H1 (cell line): Measurements from ENCODE around the gene SLC27A1. TPM values are rescaled to one million over a fixed set of nuclear protein-coding genes. Genes with fewer than 3 reads are reported as not detected.
A peak's percentile ranks its signal among the peaks of the same experiment; 100 is the strongest.

Experiments
- CTCF ChIA-PET: fragments of 300-600 bp; sonication (Branson Sonifier 250); formaldehyde crosslinking; loops from one replicate; lab custom pipeline; 2021; ENCODE audit not compliant: partially characterized antibody; lab: Charles Lee
- POLR2A ChIA-PET: fragments of 300-600 bp; sonication (Branson Sonifier 250); formaldehyde crosslinking; loops from one replicate; lab custom pipeline; 2021; ENCODE audit warnings: inconsistent platforms; ENCODE audit not compliant: partially characterized antibody; lab: Charles Lee
- DNase-seq, 2 experiments: peaks; one replicate each; pipeline versions ENCODE4 v3.0.0 to v3.0.0-alpha.2; 2010 to 2022; ENCODE audit warnings: low spot score in 2 of 2, low read depth in 1 of 2, mixed read lengths in 1 of 2
- FAIRE-seq: peaks from 2 replicates; lab custom pipeline; 2011; peaks lifted over from hg19 to GRCh38; lab: Jason Lieb, UNC
- H2AFZ ChIP-seq: 2 replicates; pipeline ENCODE4 v1.8.1; 2012; ENCODE audit warnings: low read length, inconsistent platforms
- H2AK5ac ChIP-seq: 2 replicates; pipeline ENCODE4 v1.6.1; 2013; ENCODE audit warnings: low read depth, low read length
- H2BK120ac ChIP-seq: replicated peaks from 2 replicates; pipeline ENCODE3; 2013; ENCODE audit warnings: low read depth, low read length, inconsistent platforms
- H2BK12ac ChIP-seq: 2 replicates; pipeline ENCODE4 v1.6.1; 2013; ENCODE audit warnings: low read depth, low read length
- H2BK15ac ChIP-seq: 2 replicates; pipeline ENCODE4 v1.6.1; 2013; ENCODE audit warnings: low read length
- H2BK20ac ChIP-seq: 2 replicates; pipeline ENCODE4 v1.6.1; 2013; ENCODE audit warnings: low read length
- H2BK5ac ChIP-seq: 2 replicates; pipeline ENCODE4 v1.6.1; 2013; ENCODE audit warnings: low read depth, low read length
- H3K14ac ChIP-seq: 2 replicates; pipeline ENCODE4 v1.6.1; 2013; ENCODE audit warnings: inconsistent platforms; ENCODE audit not compliant: insufficient read length
- H3K18ac ChIP-seq: 2 replicates; pipeline ENCODE4 v1.6.1; 2013; ENCODE audit warnings: low read length; ENCODE audit errors: extremely low read depth
- H3K23ac ChIP-seq: 2 replicates; pipeline ENCODE4 v1.6.1; 2013; ENCODE audit warnings: inconsistent platforms; ENCODE audit not compliant: insufficient read length
- H3K23me2 ChIP-seq: 2 replicates; pipeline ENCODE4 v1.6.1; 2013; ENCODE audit warnings: low read depth, low read length
- H3K27ac ChIP-seq: 2 replicates; pipeline ENCODE4 v1.6.1; 2011; ENCODE audit warnings: low read depth, low read length, inconsistent platforms
- H3K27me3 ChIP-seq, 4 experiments: replicated peaks in 1 of 4; 1 replicate in 1 of 4; 2 replicates in 3 of 4; pipeline versions ENCODE4 v1.6.1 to v1.8.1; 2011 to 2013; ENCODE audit warnings: low read length in 3 of 4, mild to moderate bottlenecking in 3 of 4, inconsistent platforms in 2 of 4, mixed read lengths in 2 of 4, moderate library complexity in 1 of 4; ENCODE audit not compliant: control insufficient read depth in 3 of 4, insufficient read depth in 3 of 4; ENCODE audit errors: extremely low read depth in 1 of 4
- H3K36me3 ChIP-seq, 4 experiments: 2 replicates each; pipeline versions ENCODE4 v1.6.1 to v1.8.1; 2011 to 2013; ENCODE audit warnings: mild to moderate bottlenecking in 4 of 4, low read length in 3 of 4, moderate library complexity in 2 of 4, control low read depth in 1 of 4, inconsistent platforms in 1 of 4; ENCODE audit not compliant: insufficient read depth in 4 of 4, control insufficient read depth in 2 of 4
- H3K4ac ChIP-seq: replicated peaks from 2 replicates; pipeline ENCODE3; 2013; ENCODE audit warnings: low read length, low read depth, mixed read lengths, inconsistent platforms; ENCODE audit not compliant: insufficient read length
- H3K4me1 ChIP-seq, 4 experiments: replicated peaks in 1 of 4; 1 replicate in 1 of 4; 2 replicates in 3 of 4; pipeline versions ENCODE4 v1.6.1 to v1.8.1; 2011 to 2013; ENCODE audit warnings: low read length in 3 of 4, inconsistent platforms in 2 of 4, mixed read lengths in 1 of 4; ENCODE audit not compliant: insufficient read depth in 4 of 4, control insufficient read depth in 3 of 4
- H3K4me2 ChIP-seq, 2 experiments: 2 replicates each; pipeline versions ENCODE4 v1.6.1 to v1.8.1; 2011 to 2013; ENCODE audit warnings: low read depth in 2 of 2, low read length in 2 of 2, control low read depth in 1 of 2, inconsistent platforms in 1 of 2, mild to moderate bottlenecking in 1 of 2; ENCODE audit not compliant: insufficient read depth in 1 of 2
- H3K4me3 ChIP-seq, 4 experiments: fragments of 200-600, 300-600 bp in 1 of 4; sonication (generic), shearing (Covaris generic), sonication (Bioruptor Twin) in 1 of 4; 2 replicates each; pipeline versions ENCODE4 v1.5.1 to v1.8.1; 2011 to 2016; ENCODE audit warnings: low read length in 4 of 4, low read depth in 3 of 4, control low read depth in 2 of 4, inconsistent platforms in 2 of 4, mild to moderate bottlenecking in 2 of 4, mixed read lengths in 1 of 4, moderate library complexity in 1 of 4; ENCODE audit not compliant: insufficient read depth in 2 of 4; ENCODE audit errors: extremely low read depth in 1 of 4
- H3K56ac ChIP-seq: replicated peaks from 2 replicates; pipeline ENCODE3; 2013; ENCODE audit warnings: low read depth, mild to moderate bottlenecking, mixed read lengths, low read length, inconsistent platforms; ENCODE audit not compliant: insufficient read length
- H3K79me1 ChIP-seq: 2 replicates; pipeline ENCODE4 v1.6.1; 2013; ENCODE audit warnings: low read depth, low read length, control low read depth
- H3K79me2 ChIP-seq, 2 experiments: 2 replicates each; pipeline versions ENCODE4 v1.6.1 to v1.8.1; 2012 to 2013; ENCODE audit warnings: low read length in 2 of 2, mild to moderate bottlenecking in 2 of 2, inconsistent platforms in 1 of 2; ENCODE audit not compliant: insufficient read depth in 2 of 2, control insufficient read depth in 1 of 2
- H3K9ac ChIP-seq, 4 experiments: replicated peaks in 1 of 4; 1 replicate in 1 of 4; 2 replicates in 3 of 4; pipeline versions ENCODE4 v1.6.1 to v1.8.1; 2011 to 2013; ENCODE audit warnings: low read depth in 3 of 4, low read length in 3 of 4, control low read depth in 2 of 4, mild to moderate bottlenecking in 2 of 4, moderate library complexity in 2 of 4, inconsistent platforms in 1 of 4; ENCODE audit errors: extremely low read depth in 1 of 4
- H3K9me3 ChIP-seq, 2 experiments: 2 replicates each; pipeline versions ENCODE4 v1.6.1 to v1.8.1; 2012 to 2013; ENCODE audit warnings: mild to moderate bottlenecking in 2 of 2, moderate library complexity in 2 of 2, control low read depth in 1 of 2, inconsistent platforms in 1 of 2, low read depth in 1 of 2, low read length in 1 of 2, mixed read lengths in 1 of 2; ENCODE audit not compliant: insufficient read depth in 2 of 2
- H4K20me1 ChIP-seq, 2 experiments: replicated peaks in 1 of 2; 2 replicates each; pipeline versions ENCODE3 to v1.8.1; 2011 to 2013; ENCODE audit warnings: inconsistent platforms in 2 of 2, low read length in 2 of 2, mild to moderate bottlenecking in 1 of 2; ENCODE audit not compliant: insufficient read depth in 2 of 2, control insufficient read depth in 1 of 2
- H4K5ac ChIP-seq: 2 replicates; pipeline ENCODE4 v1.6.1; 2013; ENCODE audit warnings: low read length, low read depth, mixed read lengths, inconsistent platforms; ENCODE audit not compliant: insufficient read length
- H4K8ac ChIP-seq: 2 replicates; pipeline ENCODE4 v1.8.0; 2013; ENCODE audit warnings: mild to moderate bottlenecking, moderate library complexity, low read length, inconsistent platforms; ENCODE audit not compliant: insufficient read depth; ENCODE audit errors: extremely low read depth
- H4K91ac ChIP-seq: replicated peaks from 2 replicates; pipeline ENCODE3; 2013; ENCODE audit warnings: low read length, mixed read lengths, inconsistent platforms; ENCODE audit not compliant: insufficient read length
- EGR1 ChIP-seq: IDR thresholded peaks from 2 replicates; pipeline ENCODE4 v1.6.1; 2011; ENCODE audit warnings: low read depth, low read length, borderline replicate concordance
- HDAC6 ChIP-seq: IDR thresholded peaks from one replicate; pipeline ENCODE4 v1.7.1; 2012; ENCODE audit warnings: low read depth, mild to moderate bottlenecking, inconsistent platforms, low read length, moderate library complexity
- KDM1A ChIP-seq: fragments of 200-600, 300-600 bp; sonication (generic); IDR thresholded peaks from 2 replicates; pipeline ENCODE4 v1.7.1; 2016; ENCODE audit warnings: mild to moderate bottlenecking, low read length, borderline replicate concordance
- RFX5 ChIP-seq: IDR thresholded peaks from 2 replicates; pipeline ENCODE4 v1.6.1; 2011; ENCODE audit warnings: low read depth, low read length, improper control_type of control experiment, borderline replicate concordance
- SP2 ChIP-seq: IDR thresholded peaks from 2 replicates; pipeline ENCODE4 v1.6.1; 2012; ENCODE audit warnings: mild to moderate bottlenecking, low read length, inconsistent platforms
- WGBS, 2 experiments: shearing (Covaris generic) in 1 of 2; methylation state at CpG; one replicate each; pipeline versions ENCODE4 v1.1.6 to v1.1.7; 2013 to 2015; ENCODE audit warnings: low lambda C conversion rate in 2 of 2, mixed read lengths in 2 of 2, inconsistent platforms in 1 of 2, low coverage in 1 of 2, missing lambda C conversion rate in 1 of 2; ENCODE audit not compliant: insufficient replicate concordance in 2 of 2, insufficient coverage in 1 of 2, insufficient read length in 1 of 2; ENCODE audit errors: extremely low coverage in 1 of 2, missing lambda C conversion rate in 1 of 2; 5-methylcytosine and 5-hydroxymethylcytosine counted together
- polyA plus RNA-seq, 7 experiments: library from polyadenylated mRNA; depleted of rRNA in 3 of 7; stranded (reverse) in 5 of 7; unstranded in 2 of 7; fragments of >200 nt in 5 of 7; fragments of 200-250 nt in 2 of 7; gene quantifications; 1 replicate in 5 of 7; 2 replicates in 1 of 7; 4 replicates in 1 of 7; pipeline versions ENCODE4 v1.2.1 to v1.2.3, GENCODE V29; 2011 to 2013; ENCODE audit warnings: missing spikeins in 2 of 7, mixed read lengths in 2 of 7
- total RNA-seq: library from RNA; stranded (reverse); fragmentation: NEBNext Ultra II Directional; extraction: Animal tissue kit (Norgen Biotek cat#: 25700); gene quantifications from 2 replicates; pipeline ENCODE4 v1.2.1, GENCODE V29; 2021

Gene SLC27A1
- total and polyA plus RNA-seq, 2 of the 8 experiments (the other 6 are each of a cell fraction or from before 2014, with no cell fraction given): 7.5 to 9.1 TPM

DNA sequence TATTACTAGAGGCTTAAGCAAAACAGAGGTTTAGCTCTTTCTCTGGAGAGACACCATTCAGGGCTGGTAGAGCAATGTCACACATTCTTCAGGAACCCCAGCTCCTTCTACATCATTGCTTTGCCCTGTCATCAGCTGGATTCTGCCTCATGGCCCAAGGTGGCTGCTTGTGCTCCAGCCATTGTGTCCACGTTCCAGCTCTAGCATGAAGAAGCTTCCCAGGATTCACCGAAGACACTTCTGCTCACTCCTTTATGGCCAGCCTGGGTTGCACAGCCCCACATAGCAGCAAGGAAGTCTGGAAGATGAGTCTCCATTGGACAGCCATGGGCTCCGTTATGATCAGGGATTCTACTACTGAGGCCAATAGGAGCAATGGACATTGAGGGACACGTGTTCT lies 54.3 kb downstream of the SLC27A1 start:
- Histone ChIP-seq H3K23ac (no peak overlapping the region), H3K4ac (no peak overlapping the region), H3K79me2 (no peaks in the 10 kb centered on the region), H4K91ac (no peak overlapping the region), H3K36me3 (peaks cover 0 to 4% (median 0%) of the 10 kb centered on the region in 4 experiments; a peak in 2 of 8 replicates), H3K4me2 (no peak overlapping the region), H3K27me3 (peaks cover 0 to 3% (median 0%) of the 10 kb centered on the region in 4 experiments; a peak in 1 of 7 replicates), H3K14ac (no peak overlapping the region), H3K4me3 (no peak overlapping the region), H2AK5ac (no peak overlapping the region), H3K23me2 (no peaks in the 10 kb centered on the region), H4K5ac (no peak overlapping the region), H3K9me3 (no peaks in the 10 kb centered on the region), H3K9ac (no peak overlapping the region), H2BK20ac (no peak overlapping the region), H2BK12ac (no peak overlapping the region), H4K20me1 (no peaks in the 10 kb centered on the region), H3K56ac (no peak overlapping the region), H2BK15ac (no peak overlapping the region), H4K8ac (no peak overlapping the region), H2AFZ (no peak overlapping the region), H2BK5ac (no peak overlapping the region), H3K27ac (no peak overlapping the region), H2BK120ac (no peak overlapping the region), H3K79me1 (no peaks in the 10 kb centered on the region), H3K18ac (no peak overlapping the region), H3K4me1 (no peaks in the 10 kb centered on the region; a peak in 1 of 7 replicates)
- 82% methylated on average over 4 of the region's 4 CpGs; no CpG with 5 or more reads in 1 of the 2 experiments for WGBS, 2 experiments
- ChIA-PET POLR2A (interaction anchor here (0.6 to 6.8 kb wide), 2 partner anchors 12 to 83 kb away, joined by 3 to 58 read pairs; partner anchors contain the start of gene PGLS), CTCF (interaction anchor here (1.3 to 2.3 kb wide), 2 partner anchors 8 to 29 kb away, joined by 3 to 15 read pairs; no protein-coding TSS in a partner anchor)
- TF ChIP-seq EGR1 (no peak), KDM1A (peak; percentile 88; the same call in 1 of the 2 replicates), SP2 (no peak), HDAC6 (no peak), RFX5 (no peak)
- DNase-seq (no peak), FAIRE-seq (no peak)
